Subcutaneous abdominal adipose tissue (tissue), 5 donors: Measurements from ENCODE around the gene MOV10L1.

Source experiments
- H3K27ac ChIP-seq: one replicate; pipeline ENCODE4 v1.7.0; 2013; ENCODE audit warnings: low read depth, mild to moderate bottlenecking, inconsistent platforms, low read length, moderate library complexity
- H3K27me3 ChIP-seq, 5 donors: one replicate each; pipeline ENCODE4 v1.7.0; 2013; ENCODE audit warnings: low read length in 5 of 5, inconsistent platforms in 1 of 5; ENCODE audit not compliant: control insufficient read depth in 5 of 5, insufficient read depth in 4 of 5
- H3K36me3 ChIP-seq, 5 donors: one replicate each; pipeline ENCODE4 v1.7.0; 2013; ENCODE audit warnings: low read length in 5 of 5; ENCODE audit not compliant: control insufficient read depth in 5 of 5, insufficient read depth in 5 of 5
- H3K4me1 ChIP-seq, 5 donors: one replicate each; pipeline ENCODE4 v1.7.0; 2013; ENCODE audit warnings: low read length in 5 of 5, mild to moderate bottlenecking in 3 of 5, moderate library complexity in 1 of 5; ENCODE audit not compliant: control insufficient read depth in 5 of 5, insufficient read depth in 5 of 5
- H3K4me3 ChIP-seq, 5 donors: one replicate each; pipeline ENCODE4 v1.7.0; 2013; ENCODE audit warnings: low read length in 5 of 5, low read depth in 1 of 5
- H3K9ac ChIP-seq, 5 donors: one replicate each; pipeline ENCODE4 v1.7.0; 2013; ENCODE audit warnings: low read length in 5 of 5, mild to moderate bottlenecking in 4 of 5, moderate library complexity in 3 of 5
- H3K9me3 ChIP-seq, 5 donors: one replicate each; pipeline ENCODE4 v1.7.0; 2013; ENCODE audit warnings: low read length in 5 of 5; ENCODE audit not compliant: control insufficient read depth in 5 of 5
- donor health status: healthy.
- donor health status: healthy.
- donor health status: healthy.
- donor health status: healthy.
- donor health status: healthy.

MOV10L1 gene

DNA sequence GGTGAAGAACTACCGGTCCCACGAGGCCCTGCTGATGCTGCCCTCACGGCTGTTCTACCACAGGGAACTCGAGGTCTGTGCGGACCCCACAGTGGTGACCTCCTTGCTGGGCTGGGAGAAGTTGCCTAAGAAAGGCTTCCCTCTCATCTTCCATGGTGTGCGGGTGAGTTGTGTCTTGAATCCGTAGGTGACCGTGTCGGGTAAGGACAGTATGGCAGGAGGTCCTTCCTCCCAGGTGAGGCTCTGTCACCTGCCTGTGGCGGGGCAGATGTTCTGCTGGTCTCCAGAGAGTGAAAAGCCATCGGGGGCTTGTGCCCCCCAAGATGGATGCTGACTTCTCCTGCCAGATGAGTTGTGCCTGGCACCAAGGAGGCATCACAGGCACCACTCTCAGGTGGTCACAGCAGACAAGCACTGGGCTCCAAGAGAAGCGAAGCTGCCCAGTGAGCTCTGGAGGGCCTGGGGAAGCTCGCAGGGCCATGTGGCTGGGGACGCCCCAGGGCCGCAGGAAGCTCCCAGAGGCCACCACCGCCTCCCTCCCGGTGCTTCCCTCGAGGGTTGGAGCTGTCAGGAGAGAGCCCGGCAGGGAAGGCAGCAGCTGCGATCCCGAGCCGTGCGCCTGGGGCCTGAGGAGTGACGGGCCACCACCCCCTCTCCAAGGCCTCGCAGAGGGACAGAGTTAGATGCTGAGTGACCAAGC lies 63.4 kb downstream of the MOV10L1 start:
- H3K9me3 ChIP-seq = no peaks in the 10 kb centered on the region
- no peak overlapping the region for H3K4me3 ChIP-seq
- no peak overlapping the region for H3K9ac ChIP-seq
- H3K4me1 ChIP-seq = peaks cover 0 to 14% (median 13%) of the 10 kb centered on the region in 5 donors
- H3K36me3 ChIP-seq = no peaks in the 10 kb centered on the region
- no peak overlapping the region for H3K27ac ChIP-seq
- peaks cover 0 to 6% (median 0%) of the 10 kb centered on the region in 5 donors for H3K27me3 ChIP-seq

DNA sequence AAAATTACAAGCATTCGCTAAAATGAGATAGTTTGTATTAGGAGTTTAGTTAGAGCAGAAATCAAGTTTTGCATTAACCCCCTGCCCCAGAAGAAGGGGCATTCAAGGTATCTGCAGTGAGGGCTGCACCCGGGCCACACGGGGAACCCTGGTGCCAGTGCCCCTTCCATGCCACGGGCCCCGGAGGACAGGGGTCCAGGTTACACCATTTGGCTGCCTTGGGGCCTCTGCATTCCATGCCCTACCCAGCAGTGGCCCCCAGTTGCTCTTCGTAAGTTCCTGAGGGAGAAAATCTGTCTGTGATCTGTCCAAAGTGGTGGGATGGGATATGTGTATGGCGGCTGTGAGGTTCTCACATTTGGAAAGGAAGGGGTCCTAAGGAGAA lies 63.9 kb downstream of the MOV10L1 start:
- no peaks in the 10 kb centered on the region for H3K9me3 ChIP-seq
- no peaks in the 10 kb centered on the region for H3K36me3 ChIP-seq
- H3K27me3 ChIP-seq = peaks cover 0 to 7% (median 0%) of the 10 kb centered on the region in 5 donors
- peaks cover 0 to 14% (median 13%) of the 10 kb centered on the region in 5 donors for H3K4me1 ChIP-seq
- H3K27ac ChIP-seq = no peak overlapping the region
- H3K4me3 ChIP-seq = no peak overlapping the region
- no peak overlapping the region for H3K9ac ChIP-seq

DNA sequence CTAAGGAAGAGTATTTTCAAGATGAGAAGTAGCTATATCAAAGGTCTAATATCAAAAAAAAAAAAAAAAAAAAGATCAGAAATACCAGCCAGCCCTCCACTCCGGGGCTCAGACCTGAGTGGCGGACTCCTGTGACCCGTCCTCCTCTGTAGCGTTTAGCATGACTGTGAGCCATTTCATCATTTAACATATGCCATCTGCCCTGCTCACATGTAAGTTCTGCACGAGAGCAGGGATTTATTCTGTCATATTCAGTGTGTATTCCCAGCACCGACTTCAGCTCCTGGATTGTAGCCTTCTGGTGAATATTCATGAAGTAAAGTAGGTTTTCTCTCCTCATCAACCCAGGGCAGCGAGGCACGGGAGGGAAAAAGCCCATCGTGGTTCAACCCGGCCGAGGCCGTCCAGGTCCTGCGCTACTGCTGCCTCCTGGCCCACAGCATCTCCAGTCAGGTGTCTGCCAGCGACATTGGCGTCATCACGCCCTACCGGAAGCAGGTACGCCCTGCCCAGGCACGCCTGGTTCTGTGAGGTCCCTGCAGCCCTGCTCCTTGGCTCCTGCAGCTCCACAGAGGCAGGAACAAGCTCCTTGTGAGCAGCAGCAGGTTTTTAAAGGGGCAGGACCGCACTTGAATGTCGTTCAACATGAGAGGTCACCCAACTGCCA lies 68.0 kb downstream of the MOV10L1 start:
- no peak overlapping the region for H3K4me3 ChIP-seq
- H3K27ac ChIP-seq = no peak overlapping the region
- no peak overlapping the region for H3K9ac ChIP-seq
- no peaks in the 10 kb centered on the region for H3K4me1 ChIP-seq
- H3K27me3 ChIP-seq = peaks cover 0 to 12% (median 5%) of the 10 kb centered on the region in 5 donors
- H3K9me3 ChIP-seq = no peaks in the 10 kb centered on the region
- no peaks in the 10 kb centered on the region for H3K36me3 ChIP-seq

DNA sequence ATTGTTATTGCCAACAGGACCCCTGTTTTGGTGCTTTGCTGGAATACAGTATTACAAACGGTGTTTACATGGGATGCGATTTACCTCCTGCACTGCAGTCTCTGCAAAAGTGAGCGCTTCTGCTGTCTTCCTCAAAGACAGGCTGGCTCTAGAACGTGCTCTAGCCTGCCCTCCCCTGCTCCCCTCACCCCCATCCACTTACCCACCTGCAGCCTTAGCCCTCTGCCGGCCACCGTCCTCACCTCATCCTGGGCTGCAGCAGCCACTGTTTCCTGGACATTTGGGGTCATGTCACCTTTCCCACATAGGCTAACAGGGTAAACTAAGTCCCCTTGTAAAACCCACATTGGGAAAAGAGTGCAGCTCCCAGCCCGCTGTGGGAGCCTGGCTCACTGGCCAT lies 71.1 kb downstream of the MOV10L1 start:
- Histone ChIP-seq H3K4me3 (no peak overlapping the region), H3K9me3 (no peaks in the 10 kb centered on the region), H3K4me1 (no peaks in the 10 kb centered on the region), H3K27ac (no peak overlapping the region), H3K27me3 (peaks cover 0 to 20% (median 5%) of the 10 kb centered on the region in 5 donors), H3K36me3 (no peaks in the 10 kb centered on the region), H3K9ac (no peak overlapping the region)

DNA sequence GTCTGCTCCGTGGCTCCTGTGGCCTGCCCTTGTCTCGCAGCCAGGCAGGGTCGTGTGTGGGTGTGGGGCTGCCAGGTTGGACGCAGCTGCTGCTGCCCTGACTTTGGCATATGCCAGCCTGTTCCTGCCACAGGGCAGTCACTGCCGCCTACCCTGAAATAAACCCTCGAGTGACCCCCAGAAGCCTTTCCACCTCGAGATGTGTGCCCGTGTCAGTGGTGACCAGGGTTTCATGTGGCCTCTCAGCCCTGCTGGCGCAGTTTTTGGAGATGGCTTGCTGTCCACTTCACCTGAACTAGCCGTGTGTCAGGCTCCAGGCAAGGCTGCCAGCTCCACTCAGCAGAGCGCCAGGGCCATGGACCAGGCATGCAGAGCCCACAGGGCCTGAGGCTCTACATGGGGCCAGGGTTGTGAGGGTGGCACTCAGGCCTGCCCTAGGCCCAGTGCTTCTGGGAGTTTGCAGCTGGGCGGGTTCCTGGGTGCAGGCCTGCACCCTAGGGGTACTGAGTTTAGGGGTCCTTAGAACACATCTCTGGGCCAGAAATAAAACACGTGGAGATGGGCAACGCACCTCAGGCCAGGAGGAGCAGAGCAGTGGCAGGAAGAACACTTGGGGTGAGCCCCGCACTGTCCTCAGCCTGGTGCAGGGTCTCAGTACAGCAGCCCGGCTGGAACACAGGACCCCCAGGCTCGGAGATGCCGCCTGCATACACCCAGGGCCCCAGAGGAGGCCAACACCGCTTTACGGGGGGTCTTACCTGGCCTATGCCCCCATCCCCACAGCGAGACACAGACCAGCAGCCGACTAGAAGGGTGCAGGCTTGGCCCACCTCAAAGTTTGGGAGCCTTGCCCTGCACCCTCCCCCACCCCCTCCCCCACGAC lies 71.9 kb downstream of the MOV10L1 start:
- H3K4me3 ChIP-seq = no peak overlapping the region
- H3K27me3 ChIP-seq = peaks cover 0 to 20% (median 5%) of the 10 kb centered on the region in 5 donors
- H3K9me3 ChIP-seq = no peaks in the 10 kb centered on the region
- H3K36me3 ChIP-seq = no peaks in the 10 kb centered on the region
- no peak overlapping the region for H3K9ac ChIP-seq
- no peaks in the 10 kb centered on the region for H3K4me1 ChIP-seq
- H3K27ac ChIP-seq = no peak overlapping the region

DNA sequence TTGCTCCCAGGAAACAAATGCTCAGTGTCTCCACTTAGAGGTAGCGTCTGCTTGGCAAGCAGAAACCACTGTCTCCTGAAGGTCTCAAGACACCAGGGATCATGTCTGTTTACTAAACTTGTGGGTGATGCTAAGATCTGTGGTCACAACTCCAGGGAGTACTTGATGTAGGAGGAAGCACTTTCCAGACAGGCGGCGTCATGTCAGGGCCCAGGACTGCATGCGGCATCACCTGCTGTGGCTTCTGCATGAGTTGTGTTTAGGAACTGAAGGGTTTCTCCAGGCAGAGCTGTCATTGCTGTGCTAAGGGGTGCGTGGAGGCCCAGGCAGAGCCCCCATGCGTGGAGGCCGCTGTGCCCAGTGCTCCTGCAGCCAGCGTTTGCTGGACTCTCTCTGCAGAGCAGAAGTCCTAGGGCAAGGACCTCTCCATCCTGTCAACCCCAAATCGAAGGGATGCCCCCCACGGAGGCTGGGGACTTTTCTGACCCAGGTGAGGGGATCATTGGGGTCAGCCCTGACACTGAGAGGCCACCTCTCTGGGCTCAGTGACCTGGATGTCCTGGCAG lies 72.7 kb downstream of the MOV10L1 start:
- H3K9me3 ChIP-seq = no peaks in the 10 kb centered on the region
- H3K4me1 ChIP-seq = no peaks in the 10 kb centered on the region
- H3K36me3 ChIP-seq = no peaks in the 10 kb centered on the region
- H3K4me3 ChIP-seq = no peak overlapping the region
- no peak overlapping the region for H3K27ac ChIP-seq
- H3K9ac ChIP-seq = no peak overlapping the region
- H3K27me3 ChIP-seq = peaks cover 0 to 20% (median 5%) of the 10 kb centered on the region in 5 donors

DNA sequence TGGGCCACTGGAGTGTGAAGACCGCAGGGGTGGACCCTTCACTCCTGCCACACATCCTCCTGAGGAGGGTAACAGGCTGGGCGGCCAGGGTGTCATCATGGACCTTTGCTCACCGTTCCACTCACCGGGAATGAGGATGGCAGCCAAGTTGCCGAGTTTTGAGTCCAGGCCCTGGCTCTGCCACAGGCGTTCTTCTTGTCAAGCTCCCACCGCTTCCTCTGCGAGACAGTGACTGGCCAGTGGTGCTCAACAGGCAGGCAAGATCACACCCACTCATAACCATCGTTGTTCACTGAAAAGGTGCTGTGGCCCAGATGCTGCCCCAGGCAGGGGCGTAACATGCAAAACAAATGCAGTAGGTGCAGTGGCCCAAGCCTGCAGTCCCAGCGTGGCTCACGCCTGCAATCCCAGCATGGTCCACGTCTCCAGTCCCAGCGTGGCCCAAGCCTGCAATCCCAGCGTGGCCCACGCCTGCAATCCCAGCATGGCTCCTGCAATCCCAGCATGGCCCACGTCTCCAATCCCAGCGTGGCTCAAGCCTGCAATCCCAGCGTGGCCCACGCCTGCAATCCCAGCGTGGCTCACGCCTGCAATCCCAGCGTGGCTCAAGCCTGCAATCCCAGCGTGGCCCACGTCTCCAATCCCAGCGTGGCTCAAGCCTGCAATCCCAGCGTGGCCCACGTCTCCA lies 75.8 kb downstream of the MOV10L1 start:
- H3K4me3 ChIP-seq = no peak overlapping the region
- no peaks in the 10 kb centered on the region for H3K9me3 ChIP-seq
- no peaks in the 10 kb centered on the region for H3K36me3 ChIP-seq
- no peak overlapping the region for H3K9ac ChIP-seq
- H3K4me1 ChIP-seq = peaks cover 0 to 3% (median under 1%) of the 10 kb centered on the region in 5 donors
- H3K27ac ChIP-seq = no peak overlapping the region
- peaks cover 5 to 20% (median 9%) of the 10 kb centered on the region in 5 donors for H3K27me3 ChIP-seq

DNA sequence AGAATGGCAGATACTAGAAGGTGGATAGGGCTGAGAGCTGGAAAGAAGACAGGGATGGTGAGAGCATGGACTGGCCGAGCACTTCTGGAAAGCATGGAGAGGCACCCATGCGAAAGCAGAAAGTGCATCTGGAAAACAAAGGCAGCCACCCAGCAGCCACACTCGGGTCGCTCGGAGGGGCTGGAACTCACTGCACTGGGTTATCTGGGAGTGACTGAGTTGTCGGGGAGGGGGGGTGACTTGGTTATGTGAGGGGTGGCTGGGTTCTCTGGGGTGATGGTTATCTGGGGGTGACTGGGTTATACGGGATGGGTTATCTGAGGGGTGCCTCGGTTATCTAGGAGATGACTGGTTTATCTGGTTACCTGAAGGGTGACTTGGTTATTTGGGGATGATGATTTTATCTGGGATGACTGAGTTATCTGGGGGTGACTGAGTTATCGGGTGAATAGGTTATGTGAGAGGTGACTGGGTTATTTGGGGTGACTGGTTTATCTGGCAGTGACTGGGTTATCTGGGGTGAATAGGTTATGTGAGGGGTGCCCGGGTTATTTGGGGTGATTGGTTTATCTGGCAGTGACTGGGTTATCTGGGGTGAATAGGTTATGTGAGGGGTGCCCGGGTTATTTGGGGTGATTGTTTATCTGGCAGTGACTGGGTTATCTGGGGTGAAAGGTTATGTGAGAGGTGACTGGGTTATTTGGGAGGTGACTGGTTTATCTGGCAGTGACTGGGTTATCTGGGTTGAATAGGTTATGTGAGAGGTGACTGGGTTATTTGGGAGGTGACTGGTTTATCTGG lies 78.1 kb downstream of the MOV10L1 start:
- Histone ChIP-seq H3K27me3 (peaks cover 5 to 24% (median 20%) of the 10 kb centered on the region in 5 donors), H3K36me3 (no peaks in the 10 kb centered on the region), H3K9me3 (no peaks in the 10 kb centered on the region), H3K9ac (no peak overlapping the region), H3K4me3 (no peak overlapping the region), H3K27ac (no peak overlapping the region), H3K4me1 (peaks cover 0 to 6% (median 5%) of the 10 kb centered on the region in 5 donors)
